ENCODE data around the gene WNT10A.

The WNT10A gene

DNA sequence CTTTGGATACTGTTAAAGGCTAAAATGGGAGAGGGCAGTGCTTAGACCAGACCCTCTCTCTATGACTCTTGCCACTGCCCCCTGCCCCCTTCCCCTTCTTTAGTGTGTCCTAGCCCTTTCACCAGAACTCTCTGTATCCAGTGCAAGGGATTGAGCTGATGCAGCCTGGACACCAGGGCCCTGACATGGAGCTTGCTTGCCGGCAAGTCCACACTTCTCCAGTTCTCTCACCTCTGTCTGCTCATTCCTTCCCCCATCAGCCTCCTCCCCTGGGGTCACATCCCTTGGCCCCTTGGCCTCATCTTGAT, 22.6 kb upstream of the WNT10A start:
- DNase-seq = no peak

DNA sequence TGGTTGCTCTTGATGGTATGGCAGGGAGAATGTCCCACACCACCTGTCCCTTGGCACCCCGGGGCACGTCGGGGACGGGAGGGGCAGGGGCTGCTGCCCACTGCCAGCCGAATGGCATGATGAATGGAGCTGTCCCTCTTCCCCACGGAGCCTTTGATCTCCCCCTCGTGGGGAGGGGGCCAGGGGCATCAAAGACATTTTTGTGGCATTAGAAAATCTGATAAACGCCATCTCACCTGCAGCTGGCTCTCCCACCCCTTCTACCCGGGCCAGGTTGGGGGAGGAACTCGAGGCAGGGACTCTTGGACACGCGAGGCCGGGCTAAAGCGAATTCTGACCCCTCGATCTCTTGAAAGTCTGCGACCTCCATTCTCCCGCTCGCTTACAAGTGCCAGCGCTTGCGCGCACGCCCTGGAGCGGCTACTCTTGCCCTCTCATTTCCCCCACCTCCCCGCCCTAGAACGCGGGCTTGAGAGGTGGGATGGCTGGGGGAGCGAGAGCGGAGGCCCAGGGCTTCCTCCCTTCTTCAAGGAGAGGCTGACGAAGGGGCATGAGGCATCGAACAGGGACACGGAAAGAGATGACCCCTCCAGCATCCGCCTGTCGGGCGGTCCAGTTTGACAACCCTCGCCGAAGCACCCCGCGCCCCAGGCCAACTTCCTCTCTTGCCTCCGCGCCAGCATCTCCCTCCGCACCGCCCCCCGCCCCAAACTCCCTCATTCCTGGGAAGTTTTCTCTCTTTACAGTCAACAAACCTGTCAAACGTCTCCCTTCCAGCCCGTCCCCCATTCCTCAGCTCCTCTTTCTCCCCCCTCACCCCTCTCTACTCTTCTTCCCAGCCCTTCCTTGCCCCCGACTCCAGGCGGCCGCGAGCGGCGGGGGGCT, 21.7 kb upstream of the WNT10A start:
- DNase-seq = no peak

DNA sequence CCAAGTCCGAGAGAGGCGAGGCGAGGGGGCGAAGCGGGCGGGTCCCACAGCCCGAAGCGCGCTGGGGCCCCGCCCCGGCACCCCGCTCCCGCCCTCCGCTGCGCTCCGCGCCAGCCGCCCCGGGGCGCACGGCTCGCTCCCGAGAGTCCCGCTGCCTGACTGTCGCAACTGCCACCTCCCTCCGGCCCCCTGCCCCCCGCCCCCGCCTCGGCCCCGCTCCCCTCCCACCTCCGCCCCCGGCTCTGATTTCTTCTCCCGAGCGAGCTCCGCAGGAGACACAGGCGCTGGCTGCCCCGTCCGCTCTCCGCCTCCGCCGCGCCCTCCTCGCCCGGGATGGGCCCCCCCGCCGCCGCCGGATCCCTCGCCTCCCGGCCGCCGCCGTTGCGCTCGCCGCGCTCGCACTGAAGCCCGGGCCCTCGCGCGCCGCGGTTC, 21.1 kb upstream of the WNT10A start, which contains the start of gene WNT6:
Gene WNT6, plus strand, starts transcription at position 250 of the 432 bp plus-strand sequence. CDS start 233 bp downstream, outside the sequence.
- DNase-seq = no peak

DNA sequence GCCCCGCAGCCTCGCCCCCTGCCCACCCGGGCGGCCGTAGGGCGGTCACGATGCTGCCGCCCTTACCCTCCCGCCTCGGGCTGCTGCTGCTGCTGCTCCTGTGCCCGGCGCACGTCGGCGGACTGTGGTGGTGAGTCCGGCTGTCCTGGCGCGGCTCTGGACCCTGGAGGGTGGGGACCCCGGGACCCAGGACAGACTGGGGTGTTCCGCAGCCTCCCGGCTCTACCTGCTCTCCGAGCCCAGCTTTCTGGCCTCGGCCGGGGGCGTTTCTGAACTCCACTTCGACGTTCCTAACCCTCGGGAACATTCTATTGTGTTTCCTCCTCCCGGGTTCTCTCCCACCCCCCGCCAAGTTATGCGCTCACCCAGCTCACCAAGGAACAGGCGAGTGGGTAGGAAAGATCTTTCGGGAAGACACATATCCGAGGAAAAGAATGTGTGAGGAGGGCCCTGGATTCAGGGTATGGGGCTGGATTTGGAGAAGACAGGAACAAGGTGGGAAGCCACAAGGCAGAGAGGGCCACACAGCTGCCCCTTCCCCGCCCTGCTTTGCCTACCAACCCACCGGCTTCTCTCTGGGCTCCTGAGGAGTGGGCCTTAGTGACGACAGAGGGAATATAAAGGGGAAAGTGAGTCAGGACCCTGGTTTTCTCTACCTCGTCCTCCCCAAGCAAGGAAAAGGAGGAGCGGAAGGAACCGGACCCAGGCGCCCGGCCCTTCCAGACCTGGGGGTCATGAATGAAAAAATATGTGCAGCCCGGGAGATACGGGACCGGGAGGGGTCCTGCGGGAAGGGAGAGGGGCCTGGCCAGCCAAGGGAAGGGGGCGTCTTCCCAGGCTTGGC, 20.4 kb upstream of the WNT10A start:
- DNase-seq = no peak

GRCh38 chr2:218860950-218861381, 19.7 kb upstream of the WNT10A start:
- no peak for DNase-seq

GRCh38 chr2:218861645-218862318, 18.9 kb upstream of the WNT10A start:
- no peak for DNase-seq

DNA sequence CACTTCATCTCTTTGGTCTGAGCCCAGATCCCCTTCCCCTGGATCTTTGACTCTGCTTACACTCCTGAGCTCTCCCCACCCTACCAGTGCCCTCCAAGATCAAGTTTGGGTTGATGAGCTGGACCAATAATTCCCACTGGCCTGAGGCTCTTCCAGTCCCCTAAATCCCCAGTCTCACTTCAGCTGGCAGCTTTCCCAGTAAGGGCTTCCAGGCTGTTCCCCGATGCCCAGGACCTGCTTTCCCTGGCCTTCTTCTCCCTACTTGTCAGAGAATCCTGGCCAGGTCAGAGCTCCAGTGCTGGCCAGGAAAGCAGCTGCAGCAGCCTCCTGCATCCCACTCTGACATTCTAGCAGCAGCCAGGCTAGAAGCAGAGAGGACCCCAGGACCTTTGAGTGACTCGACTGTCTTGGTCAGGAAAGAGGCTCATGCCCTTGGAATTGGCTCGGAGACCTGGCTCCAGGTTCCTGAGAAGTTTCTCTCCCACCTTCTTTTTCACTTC, 17.6 kb upstream of the WNT10A start:
- DNase-seq = no peak

GRCh38 chr2:218865396-218865795, 15.3 kb upstream of the WNT10A start:
- DNase-seq = no peak

DNA sequence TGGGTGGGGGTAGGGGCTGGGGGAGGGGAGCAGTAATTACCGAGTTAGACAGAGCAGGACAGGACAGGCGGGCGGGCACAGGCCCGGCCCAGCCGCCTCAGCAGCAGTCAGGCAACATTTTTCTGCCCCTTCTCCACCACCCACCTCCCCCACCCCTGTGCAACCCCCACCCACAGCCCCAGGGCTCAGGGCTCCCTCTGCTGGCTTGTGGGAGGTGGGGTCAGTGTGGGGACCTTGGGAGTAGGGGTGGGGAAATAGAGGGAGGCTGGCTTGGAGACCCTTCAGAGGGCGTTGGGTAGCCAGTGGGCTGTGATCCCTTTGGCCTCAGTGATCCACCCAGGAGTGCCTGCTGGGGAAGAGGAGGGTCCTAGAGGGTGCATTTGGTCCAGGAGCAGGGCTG, 14.7 kb upstream of the WNT10A start:
- DNase-seq = no peak

GRCh38 chr2:218867900-218868299, 12.8 kb upstream of the WNT10A start:
- no peak for DNase-seq

DNA sequence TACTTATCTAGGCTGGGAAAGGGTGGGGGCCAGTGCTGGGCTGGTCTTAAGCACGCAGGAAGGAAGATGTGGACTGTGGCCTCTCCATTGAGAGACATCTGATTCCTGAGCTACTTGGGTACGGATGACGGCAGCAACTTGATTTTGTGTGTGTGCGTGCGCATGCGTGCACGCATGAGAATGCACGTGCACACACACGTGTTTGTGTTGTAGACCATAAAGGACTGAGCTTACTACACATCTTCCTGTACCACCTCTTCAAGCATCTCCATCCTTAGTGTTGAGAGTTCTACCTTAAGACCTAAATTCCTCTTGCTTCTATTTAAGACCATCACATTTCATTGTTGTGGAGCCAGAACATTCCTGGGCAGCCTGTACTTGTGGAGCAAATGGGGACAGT, 11.6 kb upstream of the WNT10A start:
- DNase-seq = no peak

DNA sequence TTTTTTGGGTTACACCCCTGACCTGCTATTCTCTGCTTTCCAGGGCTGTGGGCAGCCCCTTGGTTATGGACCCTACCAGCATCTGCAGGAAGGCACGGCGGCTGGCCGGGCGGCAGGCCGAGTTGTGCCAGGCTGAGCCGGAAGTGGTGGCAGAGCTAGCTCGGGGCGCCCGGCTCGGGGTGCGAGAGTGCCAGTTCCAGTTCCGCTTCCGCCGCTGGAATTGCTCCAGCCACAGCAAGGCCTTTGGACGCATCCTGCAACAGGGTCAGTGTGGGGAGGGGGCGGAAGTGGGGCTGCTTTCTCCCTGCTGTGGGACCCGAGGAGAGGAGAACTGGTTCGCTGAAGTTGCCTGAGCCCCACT, 9.7 kb upstream of the WNT10A start:
- DNase-seq = no peak

- no peak for DNase-seq
Observed at GRCh38 chr2:218871345-218872302, 9.0 kb upstream of the WNT10A start.

GRCh38 chr2:218872645-218873358, 7.8 kb upstream of the WNT10A start:
- DNase-seq = no peak

DNA sequence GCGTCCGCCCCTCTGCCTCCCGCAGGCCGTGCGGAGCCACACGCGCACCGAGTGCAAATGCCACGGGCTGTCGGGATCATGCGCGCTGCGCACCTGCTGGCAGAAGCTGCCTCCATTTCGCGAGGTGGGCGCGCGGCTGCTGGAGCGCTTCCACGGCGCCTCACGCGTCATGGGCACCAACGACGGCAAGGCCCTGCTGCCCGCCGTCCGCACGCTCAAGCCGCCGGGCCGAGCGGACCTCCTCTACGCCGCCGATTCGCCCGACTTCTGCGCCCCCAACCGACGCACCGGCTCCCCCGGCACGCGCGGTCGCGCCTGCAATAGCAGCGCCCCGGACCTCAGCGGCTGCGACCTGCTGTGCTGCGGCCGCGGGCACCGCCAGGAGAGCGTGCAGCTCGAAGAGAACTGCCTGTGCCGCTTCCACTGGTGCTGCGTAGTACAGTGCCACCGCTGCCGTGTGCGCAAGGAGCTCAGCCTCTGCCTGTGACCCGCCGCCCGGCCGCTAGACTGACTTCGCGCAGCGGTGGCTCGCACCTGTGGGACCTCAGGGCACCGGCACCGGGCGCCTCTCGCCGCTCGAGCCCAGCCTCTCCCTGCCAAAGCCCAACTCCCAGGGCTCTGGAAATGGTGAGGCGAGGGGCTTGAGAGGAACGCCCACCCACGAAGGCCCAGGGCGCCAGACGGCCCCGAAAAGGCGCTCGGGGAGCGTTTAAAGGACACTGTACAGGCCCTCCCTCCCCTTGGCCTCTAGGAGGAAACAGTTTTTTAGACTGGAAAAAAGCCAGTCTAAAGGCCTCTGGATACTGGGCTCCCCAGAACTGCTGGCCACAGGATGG, 7.1 kb upstream of the WNT10A start:
- DNase-seq = no peak

DNA sequence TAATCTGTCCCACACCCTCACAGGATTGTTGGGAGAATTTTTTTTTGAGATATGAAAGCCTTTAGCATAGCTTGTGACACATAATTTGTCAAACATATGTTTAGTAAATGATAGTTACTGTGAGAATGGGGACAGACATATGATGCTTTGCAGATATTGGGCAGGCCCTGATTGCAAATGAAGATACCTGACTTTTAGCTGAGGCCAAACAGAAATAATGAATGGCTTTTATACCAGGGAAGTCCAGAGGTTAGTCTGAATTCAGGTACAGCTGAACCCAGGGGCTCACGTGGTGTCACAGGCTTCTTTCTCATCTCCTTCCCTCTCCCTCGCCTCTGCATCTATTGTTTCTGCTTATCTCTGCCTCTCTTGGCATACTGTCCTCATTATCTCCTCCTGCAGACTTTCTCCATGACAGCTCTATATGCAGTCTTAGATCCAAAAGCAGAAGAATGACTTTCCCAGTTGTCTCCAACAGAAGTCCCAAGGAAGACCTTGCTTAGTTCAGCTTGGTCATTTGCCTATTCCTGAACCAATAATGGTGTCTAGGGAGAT, 4.9 kb upstream of the WNT10A start:
- no peak for DNase-seq

DNA sequence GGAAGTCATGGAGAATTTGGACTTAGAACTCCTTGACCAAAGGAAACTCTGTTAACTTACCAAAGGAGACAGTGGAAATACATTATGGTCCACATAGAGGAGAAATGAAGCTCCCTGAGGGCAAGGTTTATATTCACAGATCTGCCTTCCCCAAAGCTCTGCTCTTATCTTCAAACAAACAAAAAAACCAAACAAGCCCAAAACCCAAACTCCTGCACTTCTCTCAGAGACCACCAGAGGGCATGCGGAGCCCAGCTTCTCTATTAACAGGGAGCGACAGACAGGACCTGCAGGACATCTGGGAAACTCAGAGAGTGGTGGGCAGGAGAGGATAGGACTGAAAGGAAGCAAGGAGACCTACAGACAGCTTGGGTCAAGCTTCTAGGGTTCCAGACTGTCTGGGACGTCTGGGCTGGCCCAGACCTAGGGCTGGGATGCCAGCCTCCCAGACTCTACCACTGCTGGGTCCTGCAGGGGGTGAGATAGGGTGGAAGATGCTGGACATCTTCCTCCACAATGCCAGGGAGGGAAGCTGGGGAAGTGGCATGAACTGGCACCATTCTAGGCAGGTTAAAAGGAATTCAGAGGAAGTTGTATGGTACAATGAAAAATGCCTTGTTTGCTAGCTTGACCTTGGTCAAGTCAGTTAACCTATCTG, 4.0 kb upstream of the WNT10A start:
- DNase-seq = no peak

- DNase-seq = no peak
Observed at GRCh38 chr2:218877331-218877730, 3.3 kb upstream of the WNT10A start.

- DNase-seq = no peak
Observed at GRCh38 chr2:218877891-218878290, 2.8 kb upstream of the WNT10A start.

DNA sequence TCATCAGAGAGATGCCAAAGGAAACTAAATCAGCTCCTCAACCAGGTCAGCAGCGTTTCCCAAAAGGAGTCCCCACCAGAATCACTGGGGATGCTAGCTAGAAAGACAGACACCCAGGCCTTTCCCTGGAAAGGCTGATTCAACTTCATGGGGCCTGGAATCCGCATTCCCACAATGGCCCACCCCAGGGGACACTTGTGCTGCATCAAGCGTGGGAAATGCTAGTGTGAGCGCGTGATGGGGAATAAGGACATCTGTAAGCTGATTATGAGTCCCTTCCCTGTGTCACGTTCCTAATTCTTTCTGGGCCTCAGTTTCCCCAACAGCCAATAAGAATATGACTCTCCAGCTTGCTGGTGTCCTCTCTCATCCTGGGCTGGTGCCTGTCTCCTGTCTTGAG, 2.2 kb upstream of the WNT10A start:
- DNase-seq = no peak
